ENCODE data around the gene HTRA2.
A peak's percentile ranks its signal among the peaks of the same experiment; 100 is the strongest.

HTRA2 gene

DNA sequence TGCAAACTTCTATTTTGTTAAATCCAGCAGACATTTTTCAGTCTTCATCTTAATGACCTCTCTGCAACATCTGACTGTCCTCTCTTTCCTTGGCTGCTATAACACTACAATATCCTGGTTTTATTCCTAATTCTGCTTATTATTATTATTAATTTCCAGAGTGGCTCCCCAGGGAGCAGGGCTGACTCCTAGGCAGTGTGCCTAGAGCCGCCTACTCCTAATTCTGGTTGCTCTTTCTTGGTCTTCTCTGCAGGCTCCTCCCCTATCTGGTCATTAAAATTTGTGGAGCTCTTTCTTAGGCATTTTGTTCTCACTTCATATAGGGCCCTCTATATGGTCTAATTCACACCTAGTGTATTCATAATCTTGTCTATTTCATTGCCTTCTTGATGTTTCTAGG, 13.2 kb downstream of the HTRA2 start:
- TF ChIP-seq, protein P1, sequence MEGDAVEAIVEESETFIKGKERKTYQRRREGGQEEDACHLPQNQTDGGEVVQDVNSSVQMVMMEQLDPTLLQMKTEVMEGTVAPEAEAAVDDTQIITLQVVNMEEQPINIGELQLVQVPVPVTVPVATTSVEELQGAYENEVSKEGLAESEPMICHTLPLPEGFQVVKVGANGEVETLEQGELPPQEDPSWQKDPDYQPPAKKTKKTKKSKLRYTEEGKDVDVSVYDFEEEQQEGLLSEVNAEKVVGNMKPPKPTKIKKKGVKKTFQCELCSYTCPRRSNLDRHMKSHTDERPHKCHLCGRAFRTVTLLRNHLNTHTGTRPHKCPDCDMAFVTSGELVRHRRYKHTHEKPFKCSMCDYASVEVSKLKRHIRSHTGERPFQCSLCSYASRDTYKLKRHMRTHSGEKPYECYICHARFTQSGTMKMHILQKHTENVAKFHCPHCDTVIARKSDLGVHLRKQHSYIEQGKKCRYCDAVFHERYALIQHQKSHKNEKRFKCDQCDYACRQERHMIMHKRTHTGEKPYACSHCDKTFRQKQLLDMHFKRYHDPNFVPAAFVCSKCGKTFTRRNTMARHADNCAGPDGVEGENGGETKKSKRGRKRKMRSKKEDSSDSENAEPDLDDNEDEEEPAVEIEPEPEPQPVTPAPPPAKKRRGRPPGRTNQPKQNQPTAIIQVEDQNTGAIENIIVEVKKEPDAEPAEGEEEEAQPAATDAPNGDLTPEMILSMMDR (conservative IDR thresholded peaks at IDR 0.05; ENCODE audit: low read depth, low read length): no peak
- no peaks in the 10 kb centered on the region for H3K79me2 ChIP-seq (ENCODE audit: insufficient read depth, low read depth)
- H3K4me3 ChIP-seq (IDR thresholded peaks at IDR 0.05; ENCODE audit: insufficient read depth, low read depth, low read length): no peak overlapping the region
- no peaks in the 10 kb centered on the region for H4K20me1 ChIP-seq (ENCODE audit: insufficient read depth)
- no peak overlapping the region for H3K9ac ChIP-seq
- H3K4me1 ChIP-seq (ENCODE audit: low read depth, poor library complexity, severe bottlenecking): no peaks in the 10 kb centered on the region
- H2AFZ ChIP-seq (ENCODE audit: low read depth): no peak overlapping the region
- H3K27me3 ChIP-seq (ENCODE audit: insufficient read depth, low read depth): peaks cover 9% of the 10 kb centered on the region; the same call in 1 of the 2 replicates
- H3K36me3 ChIP-seq (ENCODE audit: insufficient read depth): no peaks in the 10 kb centered on the region
- no peak overlapping the region for H3K4me2 ChIP-seq
- H3K27ac ChIP-seq: no peak overlapping the region

DNA sequence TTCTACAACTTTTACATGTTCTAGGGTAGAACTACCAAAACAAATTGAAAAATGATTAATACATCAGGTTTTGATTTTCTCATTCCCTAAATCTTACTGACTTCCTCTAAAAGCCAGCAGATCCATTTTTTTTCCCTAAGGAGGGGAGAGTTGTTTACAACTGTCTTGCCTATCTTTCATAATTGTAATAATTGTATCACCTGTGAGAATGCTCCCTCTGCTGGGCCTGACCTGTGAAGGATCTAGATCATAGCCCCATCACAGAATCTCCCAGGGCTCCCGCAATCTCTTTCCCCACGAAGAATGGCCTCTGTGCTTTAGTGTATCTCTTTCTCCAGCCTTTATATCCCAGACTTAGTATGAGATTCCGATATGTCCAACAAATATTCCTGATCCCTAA, 14.9 kb downstream of the HTRA2 start:
- H3K79me2 ChIP-seq (ENCODE audit: insufficient read depth, low read depth): no peaks in the 10 kb centered on the region
- H3K9ac ChIP-seq: no peak overlapping the region
- H2AFZ ChIP-seq (ENCODE audit: low read depth): no peak overlapping the region
- no peak overlapping the region for H3K4me3 ChIP-seq (IDR thresholded peaks at IDR 0.05; ENCODE audit: insufficient read depth, low read depth, low read length)
- no peak overlapping the region for H3K27ac ChIP-seq
- no peak overlapping the region for H3K4me2 ChIP-seq
- no peaks in the 10 kb centered on the region for H3K4me1 ChIP-seq (ENCODE audit: low read depth, poor library complexity, severe bottlenecking)
- no peaks in the 10 kb centered on the region for H4K20me1 ChIP-seq (ENCODE audit: insufficient read depth)
- H3K27me3 ChIP-seq (ENCODE audit: insufficient read depth, low read depth): peaks cover 16% of the 10 kb centered on the region; the same call in 1 of the 2 replicates
- H3K36me3 ChIP-seq (ENCODE audit: insufficient read depth): no peaks in the 10 kb centered on the region
- TF ChIP-seq, protein P1 (conservative IDR thresholded peaks at IDR 0.05; ENCODE audit: low read depth, low read length): 0 out of 2 replicates have a peak, but pooled peaks have one; percentile 31

DNA sequence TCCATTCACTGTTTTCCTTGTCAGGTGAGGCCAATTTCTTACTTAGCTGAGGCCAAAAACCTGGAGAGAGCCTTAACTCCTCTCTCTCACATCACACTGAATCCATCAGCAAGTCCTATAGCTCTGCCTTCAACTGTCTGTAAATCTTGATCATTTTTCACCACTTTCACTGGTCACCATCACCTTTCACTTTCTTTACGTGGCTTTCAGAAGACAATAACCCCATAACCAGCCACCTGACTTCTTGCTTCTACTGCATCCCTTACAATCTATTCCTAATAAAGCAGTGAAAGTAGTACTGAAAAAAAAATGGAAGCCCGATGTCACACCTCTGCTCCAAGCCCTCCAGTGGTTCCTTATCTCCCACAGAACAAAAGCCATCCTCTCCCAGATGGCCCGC, 16.3 kb downstream of the HTRA2 start:
- H3K36me3 ChIP-seq (ENCODE audit: insufficient read depth): no peaks in the 10 kb centered on the region

DNA sequence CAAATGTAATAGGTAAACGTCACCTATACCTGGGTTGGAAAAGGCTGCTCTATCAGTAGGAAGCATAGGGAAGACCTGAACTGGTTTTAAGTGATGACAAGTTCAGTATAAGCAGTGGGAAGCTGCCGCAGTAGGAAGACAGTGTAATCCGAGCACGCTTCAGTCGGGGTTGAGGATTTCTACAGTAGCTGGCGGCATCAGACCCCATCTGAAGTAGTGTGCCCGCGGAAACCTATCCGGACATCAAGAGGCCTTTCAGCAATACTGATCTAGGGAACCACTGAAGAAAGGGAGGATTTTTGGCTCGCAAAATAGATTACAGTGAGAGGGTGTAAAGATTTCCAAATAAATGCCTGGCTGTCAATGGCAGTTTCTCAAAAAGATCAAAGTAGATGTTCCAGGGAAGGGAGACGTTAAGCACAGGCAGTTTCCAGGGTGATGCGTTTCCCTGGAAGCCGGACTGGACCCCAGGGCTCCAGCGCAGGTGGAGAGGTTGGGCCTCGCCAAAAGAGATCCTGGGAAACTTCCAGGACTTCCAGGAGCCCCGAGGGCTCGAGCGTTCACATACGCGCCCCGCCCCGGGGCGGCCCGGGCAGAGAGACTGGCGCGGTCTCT, 18.7 kb downstream of the HTRA2 start:
- TF ChIP-seq, protein P1 (conservative IDR thresholded peaks at IDR 0.05; ENCODE audit: low read depth, low read length): no peak
- Histone ChIP-seq H3K79me2 (ENCODE audit: insufficient read depth, low read depth) (no peaks in the 10 kb centered on the region), H3K9ac (no peak overlapping the region), H3K27me3 (ENCODE audit: insufficient read depth, low read depth) (peaks cover 19% of the 10 kb centered on the region; the same call in 1 of the 2 replicates), H3K27ac (no peak overlapping the region), H3K4me1 (ENCODE audit: low read depth, poor library complexity, severe bottlenecking) (peaks cover 2% of the 10 kb centered on the region), H2AFZ (ENCODE audit: low read depth) (0 out of 2 replicates have a peak overlapping the region, but pooled peaks have one; percentile 23), H3K4me2 (no peak overlapping the region; the same call in 1 of the 2 replicates), H3K4me3 (IDR thresholded peaks at IDR 0.05; ENCODE audit: insufficient read depth, low read depth, low read length) (no peak overlapping the region), H4K20me1 (ENCODE audit: insufficient read depth) (no peaks in the 10 kb centered on the region), H3K36me3 (ENCODE audit: insufficient read depth) (no peaks in the 10 kb centered on the region)

More for the DNA sequence above, 16.3 kb downstream of the HTRA2 start:
- TF ChIP-seq, protein P1 (conservative IDR thresholded peaks at IDR 0.05; ENCODE audit: low read depth, low read length): no peak
- Histone ChIP-seq H3K9ac (no peak overlapping the region), H2AFZ (ENCODE audit: low read depth) (no peak overlapping the region), H3K27me3 (ENCODE audit: insufficient read depth, low read depth) (peaks cover 16% of the 10 kb centered on the region; the same call in 1 of the 2 replicates), H3K27ac (no peak overlapping the region), H4K20me1 (ENCODE audit: insufficient read depth) (no peaks in the 10 kb centered on the region), H3K4me3 (IDR thresholded peaks at IDR 0.05; ENCODE audit: insufficient read depth, low read depth, low read length) (no peak overlapping the region), H3K79me2 (ENCODE audit: insufficient read depth, low read depth) (no peaks in the 10 kb centered on the region), H3K4me2 (no peak overlapping the region), H3K4me1 (ENCODE audit: low read depth, poor library complexity, severe bottlenecking) (no peaks in the 10 kb centered on the region)
